Ectodermal cell (in vitro differentiated cells): ENCODE measurements around the gene PSMD3.

Source experiments
- H3K27ac ChIP-seq: 2 replicates; pipeline ENCODE4 v1.7.0; 2013; ENCODE audit warnings: mild to moderate bottlenecking, low read depth, low read length; ENCODE audit not compliant: insufficient read depth, poor library complexity, severe bottlenecking
- H3K27me3 ChIP-seq: 2 replicates; pipeline ENCODE4 v1.7.0; 2013; ENCODE audit warnings: mild to moderate bottlenecking, low read length; ENCODE audit not compliant: insufficient read depth, control insufficient read depth, poor library complexity, severe bottlenecking
- H3K36me3 ChIP-seq: one replicate; pipeline ENCODE4 v1.7.0; 2013; ENCODE audit warnings: low read length; ENCODE audit not compliant: control insufficient read depth, insufficient read depth
- H3K4me1 ChIP-seq: one replicate; pipeline ENCODE4 v1.7.0; 2013; ENCODE audit warnings: low read length; ENCODE audit not compliant: control insufficient read depth, insufficient read depth
- H3K4me3 ChIP-seq: 2 replicates; pipeline ENCODE4 v1.7.0; 2013; ENCODE audit warnings: low read depth, low read length, control low read depth; ENCODE audit not compliant: insufficient read depth
- H3K9me3 ChIP-seq: 2 replicates; pipeline ENCODE4 v1.7.0; 2013; ENCODE audit warnings: mild to moderate bottlenecking, low read length, moderate library complexity; ENCODE audit not compliant: control insufficient read depth
- WGBS, 2 experiments: methylation state at CpG; one replicate each; pipeline ENCODE4 v1.1.7; 2013; ENCODE audit warnings: missing lambda C conversion rate in 2 of 2; 5-methylcytosine and 5-hydroxymethylcytosine counted together

PSMD3 gene

DNA sequence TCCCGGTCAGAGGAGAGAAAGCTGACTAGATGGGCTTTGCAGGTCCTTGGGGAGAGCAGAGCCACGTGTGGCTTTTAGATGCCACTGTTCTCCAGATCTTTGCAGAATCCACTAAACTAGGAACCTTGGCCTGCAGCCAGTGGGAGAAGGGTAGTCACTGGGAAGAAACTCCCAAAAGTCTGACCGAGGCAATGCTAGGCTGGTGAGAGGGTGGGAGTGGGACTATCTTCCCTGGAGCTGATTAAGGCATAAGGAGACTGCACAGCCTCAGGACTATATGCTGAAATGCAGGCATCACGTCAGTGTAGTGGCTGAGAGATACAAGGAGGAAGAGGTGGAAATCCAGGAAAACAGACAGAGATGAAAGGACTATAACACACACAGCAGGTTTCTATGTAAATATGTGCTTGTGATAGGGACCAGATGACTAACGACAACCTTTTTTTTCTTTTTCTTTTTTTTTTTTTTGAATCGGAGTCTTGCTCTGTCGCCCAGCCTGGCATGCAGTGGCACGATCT lies 20.0 kb upstream of the PSMD3 start:
- Histone ChIP-seq H3K36me3 (no peaks in the 10 kb centered on the region), H3K27me3 (no peaks in the 10 kb centered on the region), H3K27ac (no peak overlapping the region), H3K4me3 (no peak overlapping the region), H3K9me3 (no peaks in the 10 kb centered on the region), H3K4me1 (no peaks in the 10 kb centered on the region)
- WGBS, 2 experiments: 89% methylated on average over 8 of the region's 8 CpGs

DNA sequence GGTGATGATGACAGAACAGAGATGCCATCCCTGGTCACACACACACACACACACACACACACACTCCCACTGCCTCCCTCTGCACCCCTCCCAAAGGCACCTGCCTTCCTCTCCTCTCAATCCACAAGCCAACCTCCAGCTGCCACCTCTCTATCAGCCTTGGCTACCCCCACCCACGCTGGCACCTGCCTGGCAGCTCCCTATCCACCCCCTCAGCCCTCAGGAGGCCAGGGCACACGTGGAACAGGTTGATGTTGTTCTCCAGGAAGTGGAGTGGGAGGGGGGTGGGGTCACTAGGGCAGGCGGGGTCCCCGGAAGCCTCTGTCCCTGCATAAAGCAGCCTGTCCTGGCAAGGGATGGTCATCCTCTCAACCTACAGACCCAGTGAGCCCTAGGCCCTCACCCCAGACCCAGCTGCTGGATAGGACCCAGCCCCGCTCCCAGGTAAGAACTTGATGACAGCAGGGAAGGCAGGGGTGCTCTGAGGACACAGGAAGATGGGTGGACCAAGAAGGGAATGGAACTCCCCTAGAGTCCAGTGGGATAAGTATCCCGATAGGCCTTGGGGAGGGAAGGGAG lies 17.9 kb upstream of the PSMD3 start, which contains the start of gene GSDMA:
Gene GSDMA (plus strand): TSS at position 363 of the 579 bp plus-strand sequence. CDS start 2,684 bp downstream, outside the sequence.
- 78 to 82% methylated on average over 6 of the region's 6 CpGs for WGBS, 2 experiments
- H3K27ac ChIP-seq: no peak within 1 kb of the TSS

DNA sequence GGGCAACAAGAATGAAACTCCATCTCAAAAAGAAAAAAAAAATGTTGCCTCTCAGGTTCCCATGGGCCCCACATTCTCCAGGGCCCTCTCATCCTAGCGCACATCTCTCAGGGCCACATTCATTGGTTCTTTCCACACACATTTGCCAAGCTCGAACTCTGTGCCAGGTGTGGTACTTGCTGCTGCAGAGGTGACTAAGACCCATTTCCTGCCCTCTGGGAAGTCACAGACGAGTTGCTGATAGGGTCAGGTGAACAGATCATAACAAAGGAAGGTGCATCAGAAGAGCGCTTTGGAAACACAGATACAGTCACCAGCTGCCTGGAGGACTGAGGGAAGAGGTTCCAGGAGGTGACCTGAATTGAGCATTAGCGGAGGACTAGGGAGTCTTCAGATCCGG lies 16.8 kb upstream of the PSMD3 start:
- no peaks in the 10 kb centered on the region for H3K4me1 ChIP-seq
- no peaks in the 10 kb centered on the region for H3K9me3 ChIP-seq
- no peak overlapping the region for H3K27ac ChIP-seq
- no peak overlapping the region for H3K4me3 ChIP-seq
- WGBS, 2 experiments: 92% methylated on average over 6 of the region's 6 CpGs
- no peaks in the 10 kb centered on the region for H3K27me3 ChIP-seq
- no peaks in the 10 kb centered on the region for H3K36me3 ChIP-seq

More for the DNA sequence above, 17.9 kb upstream of the PSMD3 start, which contains the start of gene GSDMA:
- H3K9me3 ChIP-seq: no peaks in the 10 kb centered on the region
- no peaks in the 10 kb centered on the region for H3K4me1 ChIP-seq
- H3K36me3 ChIP-seq: no peaks in the 10 kb centered on the region
- no peaks in the 10 kb centered on the region for H3K27me3 ChIP-seq
- H3K4me3 ChIP-seq: no peak within 1 kb of the TSS

DNA sequence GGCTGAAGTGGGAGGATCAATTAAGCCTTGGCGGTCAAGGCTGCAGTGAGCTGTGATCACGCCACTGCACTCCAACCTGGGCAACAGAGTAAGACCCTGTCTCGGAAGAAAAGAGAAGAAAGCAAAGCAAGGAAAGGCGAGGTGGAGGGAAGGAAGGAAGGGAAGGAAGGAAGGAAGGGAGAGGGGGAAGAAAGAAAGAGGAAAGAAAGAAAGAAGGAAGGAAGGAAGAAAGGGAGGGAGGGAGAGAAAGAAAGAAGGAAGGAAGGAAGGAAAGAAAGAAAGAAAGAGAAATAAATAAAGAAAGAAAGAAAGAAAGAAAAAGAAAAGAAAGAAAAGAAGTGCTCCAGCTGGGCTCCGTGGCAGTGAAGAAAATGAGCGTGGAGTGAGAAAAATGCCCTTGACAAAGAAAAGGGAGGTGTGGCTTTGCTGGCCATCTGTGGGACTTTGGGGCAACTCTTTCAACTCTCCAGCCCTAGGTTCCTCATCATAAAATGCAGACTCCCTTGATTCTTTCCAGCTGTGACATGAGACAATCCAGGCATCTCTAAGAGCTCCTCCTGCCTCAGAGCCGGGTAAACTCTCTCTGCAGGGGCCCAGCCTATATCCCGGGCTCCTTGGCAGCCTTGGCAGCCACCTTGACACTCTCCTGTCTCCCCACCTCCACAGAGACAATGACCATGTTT lies 15.4 kb upstream of the PSMD3 start:
- H3K4me3 ChIP-seq: no peak overlapping the region
- no peaks in the 10 kb centered on the region for H3K36me3 ChIP-seq
- H3K9me3 ChIP-seq: no peaks in the 10 kb centered on the region
- 74 to 75% methylated on average over 8 of the region's 8 CpGs for WGBS, 2 experiments
- no peak overlapping the region for H3K27ac ChIP-seq
- no peaks in the 10 kb centered on the region for H3K4me1 ChIP-seq
- peaks cover 6% of the 10 kb centered on the region for H3K27me3 ChIP-seq

DNA sequence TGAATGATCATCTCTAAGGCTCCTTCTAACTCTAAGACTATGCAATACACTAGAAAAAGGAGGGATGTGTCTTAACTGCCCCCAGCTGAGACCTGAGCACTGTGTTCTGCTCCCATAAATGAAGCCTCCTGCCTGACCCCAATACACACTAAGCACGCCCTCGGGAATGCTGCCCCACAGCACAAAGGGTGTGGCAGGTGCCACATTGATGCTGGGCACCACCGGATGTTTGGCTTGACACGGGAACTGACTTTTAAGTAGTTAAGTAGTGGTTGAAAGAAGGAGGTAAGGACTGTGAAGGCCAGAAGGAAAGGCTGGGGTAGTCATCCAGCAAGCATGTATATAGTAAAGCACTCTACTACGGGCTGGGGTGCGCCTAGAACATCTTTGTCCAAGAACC lies 13.8 kb upstream of the PSMD3 start:
- H3K27me3 ChIP-seq: peaks cover 22% of the 10 kb centered on the region
- no peaks in the 10 kb centered on the region for H3K36me3 ChIP-seq
- no peaks in the 10 kb centered on the region for H3K9me3 ChIP-seq
- H3K4me1 ChIP-seq: no peaks in the 10 kb centered on the region
- H3K4me3 ChIP-seq: no peak overlapping the region
- no peak overlapping the region for H3K27ac ChIP-seq
- 91 to 92% methylated on average over 6 of the region's 6 CpGs for WGBS, 2 experiments

DNA sequence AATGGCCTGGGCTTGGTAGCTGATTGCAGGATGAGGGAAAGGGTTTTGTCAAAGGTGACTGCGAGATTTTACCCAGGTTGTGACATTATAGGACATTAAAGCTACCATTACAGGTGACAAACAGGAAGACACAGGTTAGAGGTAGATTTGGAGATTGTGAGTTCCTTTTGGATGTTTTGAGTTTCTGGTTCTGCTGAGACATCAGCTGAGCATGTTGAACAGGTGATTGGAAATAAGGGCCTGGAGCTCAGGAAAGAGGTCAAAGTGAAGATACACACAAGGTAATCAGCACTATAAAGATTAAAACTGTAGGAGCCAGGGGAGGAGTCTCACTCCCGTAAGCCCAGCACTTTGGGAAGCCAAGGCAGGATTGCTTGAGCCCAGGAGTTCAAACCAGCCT lies 11.8 kb upstream of the PSMD3 start:
- 81 to 88% methylated on average over 2 of the region's 2 CpGs for WGBS, 2 experiments
- Histone ChIP-seq H3K4me1 (no peaks in the 10 kb centered on the region), H3K27ac (no peak overlapping the region), H3K4me3 (no peak overlapping the region), H3K36me3 (no peaks in the 10 kb centered on the region), H3K9me3 (no peaks in the 10 kb centered on the region), H3K27me3 (peaks cover 22% of the 10 kb centered on the region)

DNA sequence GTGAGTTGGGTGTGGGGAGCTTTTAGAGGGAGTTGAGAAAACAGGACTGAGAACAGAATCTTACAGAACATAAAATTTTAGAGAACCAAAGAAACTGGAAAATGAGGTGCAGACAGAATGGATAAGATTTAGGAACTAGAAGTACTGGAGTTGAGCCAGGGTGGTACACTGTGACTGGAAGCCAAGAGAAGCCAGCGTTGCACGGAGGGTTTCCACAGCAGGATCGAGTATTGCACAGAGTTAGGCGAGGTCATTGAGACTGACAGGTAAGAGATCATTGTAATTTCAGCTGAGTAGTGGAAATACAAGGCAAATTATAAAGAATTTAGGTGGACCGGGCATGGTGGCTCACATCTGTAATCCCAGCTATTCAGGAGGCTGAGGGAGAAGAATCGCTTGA lies 11.2 kb upstream of the PSMD3 start:
- Histone ChIP-seq H3K27me3 (peaks cover 22% of the 10 kb centered on the region), H3K4me1 (no peaks in the 10 kb centered on the region), H3K4me3 (no peak overlapping the region), H3K27ac (no peak overlapping the region), H3K36me3 (no peaks in the 10 kb centered on the region), H3K9me3 (no peaks in the 10 kb centered on the region)
- 94 to 95% methylated on average over 6 of the region's 6 CpGs for WGBS, 2 experiments

DNA sequence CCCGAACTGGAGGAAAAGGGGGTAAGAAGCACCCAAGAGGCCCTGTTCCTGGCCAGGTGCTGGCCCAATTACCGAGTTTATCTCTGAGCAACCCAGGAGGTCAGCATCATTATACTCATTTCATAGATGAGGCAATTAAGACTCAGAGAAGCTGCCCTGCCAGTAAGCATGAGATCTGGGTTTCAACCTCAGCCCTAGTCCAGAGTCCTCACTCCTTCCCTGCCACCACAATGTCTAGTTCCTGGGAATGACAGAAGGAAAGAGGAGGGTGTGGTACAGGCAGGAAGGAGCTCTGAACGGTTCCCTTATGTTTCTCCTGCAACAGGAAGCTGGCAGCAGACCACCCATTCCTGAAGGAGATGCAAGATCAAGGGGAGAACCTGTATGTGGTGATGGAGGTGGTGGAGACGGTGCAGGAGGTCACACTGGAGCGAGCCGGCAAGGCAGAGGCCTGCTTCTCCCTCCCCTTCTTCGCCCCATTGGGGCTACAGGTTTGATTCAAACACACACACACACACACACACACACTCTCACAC lies 10.4 kb upstream of the PSMD3 start:
- peaks cover 22% of the 10 kb centered on the region for H3K27me3 ChIP-seq
- H3K36me3 ChIP-seq: no peaks in the 10 kb centered on the region
- no peak overlapping the region for H3K4me3 ChIP-seq
- WGBS, 2 experiments: 81 to 88% methylated on average over 7 of the region's 7 CpGs
- no peaks in the 10 kb centered on the region for H3K4me1 ChIP-seq
- no peaks in the 10 kb centered on the region for H3K9me3 ChIP-seq
- no peak overlapping the region for H3K27ac ChIP-seq

DNA sequence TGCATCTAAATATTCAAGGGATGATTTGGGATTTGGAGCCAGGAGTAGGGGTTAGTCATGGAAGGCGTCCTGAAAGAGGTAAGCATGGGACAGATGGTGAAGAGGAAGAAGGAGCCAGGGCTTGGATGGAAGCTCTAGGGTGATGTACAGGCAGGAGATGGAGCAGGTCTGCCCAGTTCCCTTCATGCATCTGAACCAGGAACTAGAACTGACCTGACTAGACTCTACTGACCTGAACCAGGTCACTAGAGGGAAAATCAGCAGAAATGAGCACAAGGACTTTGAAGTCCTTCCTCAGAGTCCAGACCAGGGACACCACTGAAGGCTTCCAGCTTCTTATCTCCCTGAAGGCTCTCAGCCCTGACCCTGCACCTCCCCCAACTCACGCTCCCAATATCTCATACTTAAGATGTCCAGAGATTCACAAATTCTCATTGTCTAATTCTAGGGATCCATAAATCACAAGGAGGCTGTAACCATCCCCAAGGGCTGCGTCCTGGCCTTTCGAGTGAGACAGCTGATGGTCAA lies 9.5 kb upstream of the PSMD3 start:
- H3K9me3 ChIP-seq: no peaks in the 10 kb centered on the region
- H3K4me1 ChIP-seq: no peaks in the 10 kb centered on the region
- 95% methylated on average over 4 of the region's 4 CpGs for WGBS, 2 experiments
- H3K27me3 ChIP-seq: peaks cover 22% of the 10 kb centered on the region
- H3K27ac ChIP-seq: no peak overlapping the region
- H3K4me3 ChIP-seq: no peak overlapping the region
- H3K36me3 ChIP-seq: no peaks in the 10 kb centered on the region

DNA sequence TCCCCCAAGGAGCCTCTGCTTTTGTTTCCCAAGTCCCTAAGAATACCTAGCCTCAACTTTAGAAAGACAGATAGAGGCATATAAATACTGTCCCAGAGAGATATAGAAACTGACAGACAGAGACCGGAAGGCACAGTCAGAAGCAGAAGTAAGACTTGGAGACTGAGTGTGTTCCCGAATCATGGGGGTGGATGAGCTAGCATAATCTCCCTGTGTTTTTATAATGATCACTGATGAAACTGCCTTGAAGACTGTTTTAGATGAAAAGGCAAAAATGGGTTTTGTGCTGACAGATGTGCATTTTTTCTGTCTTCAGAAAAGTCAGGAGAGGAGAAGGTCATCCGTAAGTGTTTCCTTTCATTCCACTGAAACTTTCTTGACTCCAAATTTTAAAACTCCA lies 8.3 kb upstream of the PSMD3 start:
- no peaks in the 10 kb centered on the region for H3K36me3 ChIP-seq
- no peaks in the 10 kb centered on the region for H3K9me3 ChIP-seq
- H3K27ac ChIP-seq: no peak overlapping the region
- peaks cover 22% of the 10 kb centered on the region for H3K27me3 ChIP-seq
- no peaks in the 10 kb centered on the region for H3K4me1 ChIP-seq
- WGBS, 2 experiments: 71 to 73% methylated on average over 3 of the region's 3 CpGs
- H3K4me3 ChIP-seq: no peak overlapping the region
